Thoracic aorta (tissue), 2 donors: ENCODE results near the gene GMPPA. TPM values are rescaled to one million over a fixed set of nuclear protein-coding genes. Genes with fewer than 3 reads are reported as not detected.

ENCODE experiments used
- ATAC-seq: fragments of 150-250 bp; one replicate; pipeline ENCODE4 v1.8.0; 2017; ENCODE audit warnings: low read depth; ENCODE audit not compliant: insufficient number of reproducible peaks, low FRiP score
- DNase-seq: peaks from one replicate; pipeline ENCODE4 v3.0.0-alpha.2; 2020; ENCODE audit warnings: low spot score
- H3K27ac ChIP-seq, 2 donors: fragments of 200-600 bp; sonication (generic); 1 replicate in 1 of 2; 2 replicates in 1 of 2; pipeline ENCODE4 v1.5.1; 2016; ENCODE audit warnings: mild to moderate bottlenecking in 2 of 2, moderate library complexity in 2 of 2
- H3K27me3 ChIP-seq: fragments of 200-600 bp; sonication (generic); replicated peaks from 2 replicates; pipeline ENCODE4 v1.6.0; 2016; ENCODE audit warnings: mild to moderate bottlenecking; ENCODE audit not compliant: insufficient read depth
- H3K36me3 ChIP-seq: fragments of 200-600 bp; sonication (generic); one replicate; pipeline ENCODE4 v1.5.1; 2016
- H3K4me1 ChIP-seq, 2 donors: fragments of 200-600 bp; sonication (generic); 1 replicate in 1 of 2; 2 replicates in 1 of 2; pipeline versions ENCODE4 v1.5.1 to v1.6.0; 2016; ENCODE audit warnings: low read depth in 2 of 2, mild to moderate bottlenecking in 1 of 2; ENCODE audit not compliant: control insufficient read depth in 1 of 2
- H3K4me3 ChIP-seq: fragments of 200-600 bp; sonication (generic); 2 replicates; pipeline ENCODE4 v1.5.1; 2016; ENCODE audit warnings: mild to moderate bottlenecking
- H3K9me3 ChIP-seq: fragments of 200-600 bp; sonication (generic); 2 replicates; pipeline ENCODE4 v1.5.1; 2016
- CTCF ChIP-seq: fragments of 200-600 bp; sonication (generic); IDR thresholded peaks from one replicate; pipeline ENCODE4 v1.5.1; 2019; ENCODE audit warnings: antibody characterized with exemption
- total RNA-seq, 2 donors: library from RNA; depleted of rRNA; stranded (reverse); fragments of >200 nt; gene quantifications; one replicate each; pipeline versions ENCODE4 v1.1.0 to v1.2.3, GENCODE V29; 2016

GMPPA gene
- total RNA-seq, 2 donors from 2014 or later, result 30.5 to 56.5 TPM

GRCh38 chr2:219486380-219486959 is 12.2 kb upstream of the GMPPA start:
- Histone ChIP-seq H3K4me3 (no peak overlapping the region), H3K27ac (peak overlapping the region; percentile 3 to 8), H3K4me1 (no peaks in the 10 kb centered on the region), H3K9me3 (no peaks in the 10 kb centered on the region), H3K36me3 (peaks cover 91% of the 10 kb centered on the region), H3K27me3 (no peaks in the 10 kb centered on the region)
- no peak for TF ChIP-seq CTCF
- no peak for ATAC-seq
- DNase-seq, result no peak

- TF ChIP-seq CTCF, result no peak
- Histone ChIP-seq H3K36me3 (peaks cover 86% of the 10 kb centered on the region), H3K27ac (no peak overlapping the region), H3K27me3 (no peaks in the 10 kb centered on the region), H3K9me3 (no peaks in the 10 kb centered on the region), H3K4me3 (no peak overlapping the region), H3K4me1 (no peaks in the 10 kb centered on the region)
- DNase-seq (no peak), ATAC-seq (no peak)
Observed at GRCh38 chr2:219488149-219488843, 10.4 kb upstream of the GMPPA start.

GRCh38 chr2:219488844-219489194 is 9.9 kb upstream of the GMPPA start:
- Histone ChIP-seq H3K4me1 (no peaks in the 10 kb centered on the region), H3K36me3 (peaks cover 82% of the 10 kb centered on the region), H3K27me3 (no peaks in the 10 kb centered on the region), H3K9me3 (no peaks in the 10 kb centered on the region), H3K27ac (no peak overlapping the region), H3K4me3 (no peak overlapping the region)
- ATAC-seq (no peak), DNase-seq (no peak)
- TF ChIP-seq CTCF, result no peak

GRCh38 chr2:219489315-219489714 is 9.4 kb upstream of the GMPPA start:
- peaks cover 0 to 1% of the 10 kb centered on the region in 2 donors for H3K4me1 ChIP-seq
- H3K4me3 ChIP-seq, result no peak overlapping the region
- peaks cover 77% of the 10 kb centered on the region for H3K36me3 ChIP-seq
- H3K27me3 ChIP-seq, result no peaks in the 10 kb centered on the region
- no peaks in the 10 kb centered on the region for H3K9me3 ChIP-seq
- TF ChIP-seq CTCF, result no peak
- DNase-seq (no peak), ATAC-seq (no peak)
- no peak overlapping the region for H3K27ac ChIP-seq

GRCh38 chr2:219490186-219490585 is 8.5 kb upstream of the GMPPA start:
- Histone ChIP-seq H3K36me3 (peaks cover 71% of the 10 kb centered on the region), H3K4me1 (peaks cover 0 to 10% of the 10 kb centered on the region in 2 donors), H3K4me3 (no peak overlapping the region), H3K27ac (no peak overlapping the region), H3K27me3 (no peaks in the 10 kb centered on the region), H3K9me3 (no peaks in the 10 kb centered on the region)
- DNase-seq (no peak), ATAC-seq (no peak)
- peak; percentile 17 for TF ChIP-seq CTCF
